ENCODE data around the gene BBOF1. TPM values are rescaled to one million over a fixed set of nuclear protein-coding genes. Genes with fewer than 3 reads are reported as not detected.

BBOF1 gene
- polyA plus RNA-seq, 2 of the 4 experiments (the other 2 are of a cell fraction): 4.9 to 5.8 TPM

DNA sequence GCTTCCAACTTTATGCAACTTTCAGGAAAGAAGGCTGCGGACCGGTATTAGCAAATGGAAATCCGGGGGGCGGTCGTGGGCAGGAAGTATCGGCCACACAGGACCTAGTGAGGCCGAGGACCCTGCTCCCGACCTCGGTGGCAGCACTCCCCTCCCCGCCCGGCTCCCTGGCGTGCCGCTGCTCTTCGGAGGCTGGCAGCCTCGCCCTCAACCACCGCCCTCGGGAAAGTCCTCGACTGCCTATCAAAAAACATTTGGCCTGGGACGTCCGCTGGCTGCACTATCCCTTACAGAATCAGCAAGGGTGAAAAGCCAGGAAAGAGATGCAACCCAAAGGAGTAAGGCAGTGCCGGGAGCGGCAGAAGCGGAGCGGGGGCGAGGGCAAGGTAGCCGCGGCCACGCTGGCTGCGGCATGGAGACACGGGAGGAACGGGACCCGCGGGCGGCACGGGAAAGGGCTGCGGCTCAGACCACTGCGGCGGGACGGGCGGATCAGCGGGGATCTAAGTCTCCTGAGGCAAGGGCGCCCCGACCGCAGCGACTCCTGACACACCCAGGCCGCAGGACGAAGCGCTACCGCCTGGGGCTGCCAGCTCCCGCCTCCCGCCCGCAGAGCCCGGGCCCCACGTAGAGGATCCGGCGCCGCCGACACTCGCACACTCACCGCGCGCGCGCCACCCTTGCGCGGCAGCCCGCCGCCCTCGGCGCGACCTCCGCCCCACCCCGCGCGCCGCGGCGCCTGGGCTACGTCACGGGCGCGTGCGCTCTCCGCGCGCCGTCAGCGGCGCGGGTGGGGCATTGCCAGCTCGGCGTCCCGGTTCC, at the start of gene BBOF1, which contains the start of gene ENTPD5 (continued):
- TF ChIP-seq, protein P1, sequence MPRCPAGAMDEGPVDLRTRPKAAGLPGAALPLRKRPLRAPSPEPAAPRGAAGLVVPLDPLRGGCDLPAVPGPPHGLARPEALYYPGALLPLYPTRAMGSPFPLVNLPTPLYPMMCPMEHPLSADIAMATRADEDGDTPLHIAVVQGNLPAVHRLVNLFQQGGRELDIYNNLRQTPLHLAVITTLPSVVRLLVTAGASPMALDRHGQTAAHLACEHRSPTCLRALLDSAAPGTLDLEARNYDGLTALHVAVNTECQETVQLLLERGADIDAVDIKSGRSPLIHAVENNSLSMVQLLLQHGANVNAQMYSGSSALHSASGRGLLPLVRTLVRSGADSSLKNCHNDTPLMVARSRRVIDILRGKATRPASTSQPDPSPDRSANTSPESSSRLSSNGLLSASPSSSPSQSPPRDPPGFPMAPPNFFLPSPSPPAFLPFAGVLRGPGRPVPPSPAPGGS (IDR thresholded peaks at IDR 0.05): peak; percentile 79; the same call in 1 of the 3 replicates
- TF ChIP-seq PHF8 (IDR thresholded peaks at IDR 0.05; ENCODE audit: borderline replicate concordance, low read depth): peak; percentile 85; the same call in 1 of the 2 replicates
- no peak for TF ChIP-seq RAD21 (conservative IDR thresholded peaks at IDR 0.05 in 1 of 2, IDR thresholded peaks at IDR 0.05 in 1 of 2)
- no peak for TF ChIP-seq MAFK (IDR thresholded peaks at IDR 0.05; ENCODE audit: partially characterized antibody)
- TF ChIP-seq SREBF2 (IDR thresholded peaks at IDR 0.05): no peak
- TF ChIP-seq BHLHE40 (IDR thresholded peaks at IDR 0.05; ENCODE audit: low read depth, low read length): no peak
- TF ChIP-seq TP53 (CRISPR knock-in tag; IDR thresholded peaks at IDR 0.05): peak; percentile 67; the same call in 1 of the 2 replicates
- TF ChIP-seq, protein P2, sequence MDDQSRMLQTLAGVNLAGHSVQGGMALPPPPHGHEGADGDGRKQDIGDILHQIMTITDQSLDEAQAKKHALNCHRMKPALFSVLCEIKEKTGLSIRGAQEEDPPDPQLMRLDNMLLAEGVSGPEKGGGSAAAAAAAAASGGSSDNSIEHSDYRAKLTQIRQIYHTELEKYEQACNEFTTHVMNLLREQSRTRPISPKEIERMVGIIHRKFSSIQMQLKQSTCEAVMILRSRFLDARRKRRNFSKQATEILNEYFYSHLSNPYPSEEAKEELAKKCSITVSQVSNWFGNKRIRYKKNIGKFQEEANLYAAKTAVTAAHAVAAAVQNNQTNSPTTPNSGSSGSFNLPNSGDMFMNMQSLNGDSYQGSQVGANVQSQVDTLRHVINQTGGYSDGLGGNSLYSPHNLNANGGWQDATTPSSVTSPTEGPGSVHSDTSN (IDR thresholded peaks at IDR 0.05): no peak

DNA sequence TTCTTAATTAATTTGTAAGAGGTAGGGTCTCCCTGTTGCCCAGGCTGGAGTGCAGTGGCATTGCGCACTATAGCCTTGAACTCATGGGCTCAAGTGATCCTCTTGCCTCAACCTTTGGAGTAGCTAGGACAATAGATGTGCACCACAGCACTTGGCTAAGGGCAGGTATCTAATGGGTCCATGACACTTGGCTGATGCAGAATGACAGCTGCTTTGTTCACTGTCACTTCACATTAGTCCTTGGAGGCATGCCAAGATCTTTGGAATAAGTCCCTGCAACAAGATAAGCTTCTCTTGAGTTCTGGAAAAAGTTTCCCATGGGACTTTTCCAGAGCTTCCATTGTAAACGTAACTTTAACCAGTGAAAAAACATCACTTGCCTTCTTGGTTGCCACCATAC, 45.7 kb upstream of the BBOF1 start:
- 75% methylated on average over 2 of the region's 2 CpGs for WGBS (ENCODE audit: missing lambda C conversion rate)
- Histone ChIP-seq H3K4me3 (no peak overlapping the region), H3K27ac (no peak overlapping the region), H3K4me2 (no peak overlapping the region), H3K9me3 (no peaks in the 10 kb centered on the region), H3K4me1 (peaks cover 9% of the 10 kb centered on the region; the same call in 1 of the 3 replicates)
- no peak for DNase-seq (ENCODE audit: low read depth in 1 of 2, low spot score in 1 of 2)
- ATAC-seq: no peak
- FAIRE-seq: no peak
- ChIA-PET CTCF (interaction anchor here (0.6 to 1.0 kb wide), 3 partner anchors 15 to 37 kb away, joined by 3 to 5 read pairs (median 3); partner anchors contain the start of genes COQ6 and FAM161B), POLR2A (no interaction called here)
- TF ChIP-seq, protein P3, sequence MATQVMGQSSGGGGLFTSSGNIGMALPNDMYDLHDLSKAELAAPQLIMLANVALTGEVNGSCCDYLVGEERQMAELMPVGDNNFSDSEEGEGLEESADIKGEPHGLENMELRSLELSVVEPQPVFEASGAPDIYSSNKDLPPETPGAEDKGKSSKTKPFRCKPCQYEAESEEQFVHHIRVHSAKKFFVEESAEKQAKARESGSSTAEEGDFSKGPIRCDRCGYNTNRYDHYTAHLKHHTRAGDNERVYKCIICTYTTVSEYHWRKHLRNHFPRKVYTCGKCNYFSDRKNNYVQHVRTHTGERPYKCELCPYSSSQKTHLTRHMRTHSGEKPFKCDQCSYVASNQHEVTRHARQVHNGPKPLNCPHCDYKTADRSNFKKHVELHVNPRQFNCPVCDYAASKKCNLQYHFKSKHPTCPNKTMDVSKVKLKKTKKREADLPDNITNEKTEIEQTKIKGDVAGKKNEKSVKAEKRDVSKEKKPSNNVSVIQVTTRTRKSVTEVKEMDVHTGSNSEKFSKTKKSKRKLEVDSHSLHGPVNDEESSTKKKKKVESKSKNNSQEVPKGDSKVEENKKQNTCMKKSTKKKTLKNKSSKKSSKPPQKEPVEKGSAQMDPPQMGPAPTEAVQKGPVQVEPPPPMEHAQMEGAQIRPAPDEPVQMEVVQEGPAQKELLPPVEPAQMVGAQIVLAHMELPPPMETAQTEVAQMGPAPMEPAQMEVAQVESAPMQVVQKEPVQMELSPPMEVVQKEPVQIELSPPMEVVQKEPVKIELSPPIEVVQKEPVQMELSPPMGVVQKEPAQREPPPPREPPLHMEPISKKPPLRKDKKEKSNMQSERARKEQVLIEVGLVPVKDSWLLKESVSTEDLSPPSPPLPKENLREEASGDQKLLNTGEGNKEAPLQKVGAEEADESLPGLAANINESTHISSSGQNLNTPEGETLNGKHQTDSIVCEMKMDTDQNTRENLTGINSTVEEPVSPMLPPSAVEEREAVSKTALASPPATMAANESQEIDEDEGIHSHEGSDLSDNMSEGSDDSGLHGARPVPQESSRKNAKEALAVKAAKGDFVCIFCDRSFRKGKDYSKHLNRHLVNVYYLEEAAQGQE (IDR thresholded peaks at IDR 0.05): no peak
- no peak for TF ChIP-seq RCOR1 (IDR thresholded peaks at IDR 0.05; ENCODE audit: low read depth, low read length)

DNA sequence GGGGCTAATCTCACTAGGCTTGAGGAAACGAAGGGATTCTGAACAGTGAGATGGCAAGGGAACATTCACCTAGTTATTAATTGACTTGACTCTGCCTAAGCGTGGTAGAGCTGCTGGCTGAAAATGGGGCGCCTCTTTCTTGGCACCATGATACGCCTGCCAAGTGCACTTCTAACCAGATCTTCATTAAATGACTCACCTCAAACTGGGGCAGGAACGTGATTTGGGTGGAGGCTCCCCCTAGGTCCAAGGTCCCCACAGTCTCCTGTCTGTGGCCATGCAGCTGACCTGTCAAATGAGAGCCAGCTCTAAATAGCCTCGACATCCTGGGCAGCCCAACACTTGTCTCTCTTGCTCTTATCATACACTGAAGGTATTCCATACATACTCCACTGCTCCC, 43.0 kb upstream of the BBOF1 start:
- DNase-seq (ENCODE audit: low read depth in 1 of 2, low spot score in 1 of 2) (no peak), ATAC-seq (no peak), FAIRE-seq (no peak)
- CTCF ChIA-PET: interaction anchor here (1.1 kb wide), 1 partner anchor 11 kb away, joined by 3 read pairs; no protein-coding TSS in a partner anchor
- H3K4me2 ChIP-seq: no peak overlapping the region
- H3K9me3 ChIP-seq: no peaks in the 10 kb centered on the region
- H3K4me1 ChIP-seq: peaks cover 9% of the 10 kb centered on the region; the same call in 1 of the 3 replicates
- POLR2A ChIA-PET: no interaction called here
- H3K27ac ChIP-seq: no peak overlapping the region
- H3K4me3 ChIP-seq: no peak overlapping the region
- WGBS (ENCODE audit: missing lambda C conversion rate): 70% methylated on average over 6 of the region's 6 CpGs
- TF ChIP-seq FOSB (CRISPR knock-in tag; IDR thresholded peaks at IDR 0.05) (no peak), HEYL (CRISPR knock-in tag; IDR thresholded peaks at IDR 0.05) (no peak), RFX5 (IDR thresholded peaks at IDR 0.05) (no peak), CEBPB (IDR thresholded peaks at IDR 0.05) (no peak), RAD21 (conservative IDR thresholded peaks at IDR 0.05 in 1 of 2, IDR thresholded peaks at IDR 0.05 in 1 of 2) (no peak)
